Stimulated activated CD8-positive, alpha-beta memory T cell treated with anti-CD3 and anti-CD28 coated beads, Interleukin-7, amount 100 ng/mL, for 4 hours (primary cell): ENCODE measurements around the gene EIF2S2.

Source experiments
- DNase-seq, 2 donors: peaks; one replicate each; pipeline ENCODE4 v3.0.0-alpha.2; 2020; ENCODE audit warnings: low read depth in 2 of 2

The EIF2S2 gene

DNA sequence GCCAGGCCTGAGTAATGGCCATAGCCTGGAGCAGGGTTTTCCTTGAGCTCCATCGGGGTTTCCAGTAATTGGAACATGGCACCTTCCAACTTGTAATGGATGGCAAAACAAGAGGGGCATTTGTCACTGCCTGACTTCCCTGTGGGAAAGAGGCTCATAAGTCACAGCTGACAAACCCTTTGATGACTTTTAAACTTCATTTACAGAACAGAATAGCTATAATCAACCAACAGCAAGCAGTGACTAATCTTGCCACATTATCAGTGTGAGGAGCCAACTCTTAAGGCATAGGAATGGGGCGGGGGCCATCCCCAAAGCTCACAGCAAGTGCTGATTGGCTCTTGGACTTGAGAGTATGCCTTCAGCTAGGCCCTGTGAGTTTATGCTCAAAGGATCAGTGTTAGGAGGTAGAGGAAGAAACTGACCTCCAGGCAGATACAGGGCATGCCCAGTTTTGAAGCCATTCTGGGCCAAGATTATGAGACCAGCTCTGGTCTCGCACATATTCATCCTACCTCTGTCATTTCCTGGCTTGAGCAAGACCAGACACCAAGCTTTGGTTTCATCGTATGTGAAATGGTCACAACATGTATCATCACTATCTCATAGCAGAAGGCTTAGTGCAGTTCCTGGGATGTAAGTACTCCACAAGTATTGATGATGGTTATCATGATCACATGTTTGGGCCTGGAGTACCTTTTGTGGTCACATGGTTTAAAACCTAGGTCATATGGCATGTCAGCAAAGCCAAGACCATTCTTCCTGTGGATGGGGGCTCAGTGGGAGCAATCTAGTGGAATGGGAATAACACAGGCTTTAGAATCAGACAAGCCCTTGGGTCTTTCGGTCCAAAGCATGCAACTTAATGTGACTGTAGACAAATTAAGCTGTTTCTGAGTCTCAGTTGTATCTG lies 49.2 kb downstream of the EIF2S2 start:
- no peak for DNase-seq

DNA sequence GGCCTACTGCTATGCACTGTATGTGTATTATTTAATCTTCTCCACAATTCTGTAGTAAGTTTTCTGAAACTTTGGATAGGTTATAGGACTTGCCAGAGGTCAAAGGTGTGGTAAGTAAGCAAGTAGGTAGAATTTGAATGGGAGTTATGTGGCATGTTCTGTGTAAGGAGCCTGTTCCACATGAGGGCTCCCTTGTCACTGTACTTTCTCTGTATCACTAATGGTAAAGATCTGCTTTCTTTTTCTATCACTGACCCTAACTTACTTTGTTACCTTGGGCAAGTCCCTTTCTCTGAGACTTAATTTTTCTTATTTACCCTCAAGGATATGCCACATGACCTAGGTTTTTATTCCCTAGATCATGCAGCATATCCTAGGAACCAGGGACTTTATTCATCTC lies 50.3 kb downstream of the EIF2S2 start:
- DNase-seq = no peak

DNA sequence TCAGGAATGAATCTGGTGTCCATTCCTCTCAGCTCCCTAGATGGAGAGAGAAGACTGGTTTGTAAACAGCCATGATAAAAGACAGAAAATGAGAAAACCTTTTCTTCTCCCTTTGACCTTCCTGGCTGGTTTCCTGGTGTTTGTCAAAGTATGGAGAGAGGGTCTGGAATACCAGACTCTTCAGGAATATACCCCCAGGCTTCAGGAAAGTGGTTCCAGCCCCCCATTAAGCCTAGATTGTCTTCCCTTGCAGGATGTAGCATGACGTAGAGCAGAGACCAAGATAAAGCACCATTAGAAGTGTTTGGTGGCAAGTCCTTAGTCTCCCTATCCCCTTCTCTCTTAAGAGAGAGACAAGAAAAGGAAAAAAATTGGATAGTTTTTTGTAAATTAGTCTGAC lies 51.1 kb downstream of the EIF2S2 start:
- no peak for DNase-seq

DNA sequence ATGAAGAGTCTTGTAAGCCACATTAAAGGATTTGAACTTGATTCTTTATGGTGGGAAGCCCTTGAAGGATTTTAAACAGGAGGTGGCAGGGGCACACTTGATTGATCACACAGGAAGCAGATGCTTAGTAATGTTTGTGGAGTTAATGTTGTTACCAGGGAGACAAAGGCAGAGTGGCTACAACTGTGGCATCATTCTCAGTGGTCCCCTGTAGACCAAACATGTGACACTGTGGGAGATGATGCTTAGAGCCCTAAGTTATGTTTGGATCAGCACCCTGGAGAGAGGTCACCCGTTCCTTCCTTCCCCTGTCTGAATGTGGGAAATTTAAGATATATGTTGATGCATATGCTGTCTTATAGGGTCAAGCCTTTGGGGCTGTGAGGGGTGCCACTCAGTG lies 53.2 kb downstream of the EIF2S2 start:
- no peak for DNase-seq

DNA sequence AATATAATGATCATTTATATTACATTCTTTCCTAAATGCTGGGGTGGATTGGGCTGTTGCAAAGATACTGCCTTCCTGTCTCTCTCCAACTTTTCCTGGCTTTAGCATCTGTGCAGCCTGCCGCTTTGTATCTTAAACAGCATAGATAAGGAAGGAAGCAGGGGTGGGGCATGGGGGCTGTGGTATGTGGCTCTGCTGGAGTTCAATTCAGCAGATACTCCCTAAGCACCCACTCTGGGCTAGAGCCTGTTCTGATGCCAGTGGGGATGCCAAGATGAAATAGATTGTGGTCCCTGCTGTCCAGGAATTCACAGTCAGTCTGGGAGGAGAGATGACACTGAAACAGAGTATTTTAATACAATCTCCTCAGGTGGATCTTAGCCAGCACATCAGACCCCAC lies 56.8 kb downstream of the EIF2S2 start:
- no peak for DNase-seq

DNA sequence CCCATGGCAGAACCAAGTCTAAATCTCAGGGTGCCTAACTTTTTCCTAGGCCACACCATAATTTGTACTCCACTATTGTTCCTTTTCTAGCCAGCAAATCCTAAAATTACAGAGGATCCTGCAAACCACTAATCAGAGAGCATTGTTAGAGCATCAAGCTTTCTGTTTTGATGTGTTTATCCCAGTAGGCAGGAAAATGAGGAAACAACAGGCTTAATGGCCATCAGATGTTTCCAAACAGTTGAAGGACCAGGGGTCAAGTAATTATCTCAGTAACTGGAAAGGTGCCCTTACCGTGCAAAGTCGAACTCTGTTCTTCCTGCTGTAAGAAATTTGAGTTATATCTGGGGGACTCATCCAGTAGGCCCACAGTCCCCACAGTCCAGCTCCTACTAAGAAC lies 59.6 kb downstream of the EIF2S2 start:
- no peak for DNase-seq

DNA sequence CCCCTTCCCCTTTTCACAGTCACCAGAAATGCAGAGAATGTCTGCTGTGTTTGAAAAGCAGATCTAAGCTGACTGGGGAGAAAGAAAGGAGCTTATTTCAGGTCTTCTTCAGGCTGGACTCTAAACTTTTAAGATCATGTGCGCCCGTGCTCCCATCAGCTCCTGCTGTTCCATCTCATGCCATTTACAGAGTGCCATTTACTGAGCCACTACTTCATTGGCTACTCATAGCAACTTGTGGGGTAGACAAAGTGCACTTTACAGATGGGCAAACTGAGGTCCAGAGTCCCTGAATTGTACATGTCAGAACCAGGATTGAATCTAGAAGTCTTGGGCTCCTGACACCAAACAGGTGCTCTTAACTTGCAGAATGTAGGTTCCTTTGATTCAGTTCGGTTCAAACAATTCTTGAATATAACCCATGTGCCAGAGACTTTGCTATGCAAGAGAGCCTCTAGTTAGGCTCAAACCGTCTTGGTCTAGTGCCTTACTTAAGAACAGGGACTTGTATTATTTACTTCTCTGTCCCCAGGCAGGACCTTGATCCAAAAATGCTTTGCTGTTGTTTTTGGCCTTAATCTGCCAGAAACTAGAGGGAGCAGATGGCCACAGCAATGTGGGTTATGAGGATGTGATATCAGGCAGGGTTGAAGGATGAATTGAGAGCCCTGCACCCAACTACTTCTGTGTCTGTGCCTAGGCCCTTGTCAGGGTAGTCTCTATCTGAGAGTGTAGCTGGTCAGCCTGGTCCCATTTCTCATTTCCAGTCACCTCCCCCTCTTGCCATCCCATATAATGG lies 61.9 kb downstream of the EIF2S2 start:
- DNase-seq = no peak

DNA sequence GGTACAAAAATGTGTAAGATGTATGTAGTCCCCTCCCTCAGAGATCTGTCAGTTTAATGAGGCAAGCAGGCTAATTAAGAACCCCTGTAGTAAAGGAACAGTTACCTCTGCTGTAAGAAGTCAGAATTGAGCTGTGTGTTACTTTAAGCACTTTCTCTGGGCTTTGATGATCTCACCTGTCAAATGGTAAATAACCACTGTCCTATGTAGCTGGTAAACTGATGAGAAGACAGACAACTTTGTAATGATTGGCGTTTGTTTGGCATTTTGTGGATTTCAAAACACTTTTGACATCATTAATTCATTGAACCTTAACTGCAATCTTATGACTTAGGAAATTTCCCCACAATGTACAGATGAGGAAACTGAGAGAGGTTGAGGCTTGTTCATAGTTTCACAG lies 62.7 kb downstream of the EIF2S2 start:
- no peak for DNase-seq

DNA sequence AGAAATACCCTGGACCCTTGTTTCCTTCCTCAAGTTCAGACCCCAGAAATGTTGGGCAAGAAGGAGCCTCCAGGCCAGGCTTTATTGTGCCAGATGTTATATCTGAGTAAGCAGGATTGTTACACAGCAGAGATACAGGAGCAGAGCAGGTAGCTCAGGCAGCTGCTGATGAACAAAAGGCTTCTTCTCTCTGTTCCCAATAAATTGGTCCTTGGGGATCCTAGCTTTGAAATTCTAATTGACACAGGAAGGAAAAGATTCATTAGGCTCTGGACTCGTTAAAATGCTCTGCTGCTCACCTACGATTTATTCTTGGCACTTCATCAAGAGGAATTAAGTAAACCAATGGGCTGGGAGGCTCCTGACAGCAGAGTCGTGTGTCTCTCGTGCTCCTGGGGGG lies 64.1 kb downstream of the EIF2S2 start:
- DNase-seq = no peak

DNA sequence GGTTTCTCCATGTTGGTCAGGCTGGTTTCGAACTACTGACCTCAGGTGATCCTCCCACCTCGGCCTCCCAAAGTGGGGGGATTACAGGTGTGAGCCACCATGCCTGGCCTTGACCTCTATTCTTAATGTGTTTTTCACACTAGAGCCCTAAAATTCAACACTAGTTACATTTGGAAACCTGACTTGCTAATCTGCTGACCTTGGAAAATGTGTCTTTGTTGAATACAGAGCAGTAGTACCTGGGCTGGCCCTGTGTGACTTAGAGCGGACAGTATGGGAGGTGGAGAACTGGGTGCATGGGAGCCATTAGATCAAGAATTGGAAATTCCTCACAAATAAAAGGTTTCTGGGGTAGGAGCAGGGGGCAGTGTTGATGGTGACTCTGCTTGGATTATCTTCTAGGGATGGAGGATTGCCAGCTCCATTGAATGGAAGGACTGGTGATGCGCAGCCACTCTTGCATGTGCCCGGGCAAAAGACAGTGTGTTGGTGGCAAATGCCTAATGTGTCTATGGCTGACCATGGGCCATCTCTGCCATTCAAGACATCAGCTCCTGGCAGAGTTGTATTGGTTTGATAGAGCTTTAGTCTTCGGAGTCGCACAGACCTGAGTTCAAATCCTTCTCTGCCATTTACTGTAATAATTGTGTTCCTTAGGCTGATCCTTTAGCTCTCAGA lies 64.9 kb downstream of the EIF2S2 start:
- no peak for DNase-seq

DNA sequence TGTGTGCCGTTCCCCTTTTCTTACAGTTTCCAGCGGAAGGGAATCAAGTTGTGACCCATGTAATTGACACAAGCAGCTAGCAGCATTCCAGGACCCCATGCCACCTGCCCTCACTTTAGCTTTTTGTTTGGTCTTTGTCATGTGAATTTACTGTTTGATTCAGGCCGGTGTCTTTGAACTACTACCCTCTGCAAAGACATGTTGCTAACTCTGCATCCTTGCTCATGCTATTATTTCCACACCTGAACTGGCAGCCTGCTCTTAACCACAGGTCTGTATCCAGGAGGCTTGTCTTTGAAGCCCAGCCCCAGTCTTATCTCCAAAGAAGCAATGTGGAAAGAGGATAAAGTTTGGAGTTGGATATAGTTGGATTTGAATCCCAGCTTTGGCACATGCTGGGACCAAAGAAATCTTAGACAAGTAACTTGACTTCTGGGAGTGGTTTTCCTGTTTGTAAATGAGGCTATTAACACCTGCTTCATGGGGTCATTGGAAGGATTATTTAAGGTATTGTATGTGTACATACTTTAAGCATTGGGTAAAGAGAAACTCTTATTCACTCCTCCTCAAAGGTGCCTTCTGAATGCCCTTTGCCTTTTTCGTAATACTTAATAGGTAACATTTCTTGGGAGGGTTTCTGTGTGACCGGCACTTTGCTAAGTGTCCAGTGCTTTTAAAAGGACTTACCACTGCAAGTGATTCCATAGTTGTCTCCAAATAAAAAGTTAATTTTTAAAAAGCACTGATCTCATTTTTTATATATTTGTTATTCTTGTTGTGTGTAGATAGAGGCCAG lies 65.9 kb downstream of the EIF2S2 start:
- no peak for DNase-seq

DNA sequence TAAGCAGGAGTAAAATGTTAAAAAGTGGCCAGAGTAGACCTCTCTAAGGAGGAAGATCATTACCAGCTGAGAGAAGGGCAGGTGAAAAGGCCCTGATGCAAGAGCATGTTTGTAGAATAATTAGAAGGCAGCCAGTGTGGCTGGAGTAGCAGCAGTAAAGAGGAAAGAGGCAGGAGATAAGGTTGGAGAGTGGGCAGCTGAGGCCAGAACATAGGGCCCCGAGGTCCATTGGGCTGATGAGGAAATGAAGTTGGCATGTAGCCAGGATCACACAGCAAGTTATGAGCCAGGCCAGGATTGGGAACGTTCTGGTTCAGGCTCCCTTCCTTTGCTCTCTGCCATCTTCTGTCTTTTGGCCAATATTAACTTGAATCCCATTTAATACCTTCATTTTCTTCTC lies 66.7 kb downstream of the EIF2S2 start:
- DNase-seq = no peak

DNA sequence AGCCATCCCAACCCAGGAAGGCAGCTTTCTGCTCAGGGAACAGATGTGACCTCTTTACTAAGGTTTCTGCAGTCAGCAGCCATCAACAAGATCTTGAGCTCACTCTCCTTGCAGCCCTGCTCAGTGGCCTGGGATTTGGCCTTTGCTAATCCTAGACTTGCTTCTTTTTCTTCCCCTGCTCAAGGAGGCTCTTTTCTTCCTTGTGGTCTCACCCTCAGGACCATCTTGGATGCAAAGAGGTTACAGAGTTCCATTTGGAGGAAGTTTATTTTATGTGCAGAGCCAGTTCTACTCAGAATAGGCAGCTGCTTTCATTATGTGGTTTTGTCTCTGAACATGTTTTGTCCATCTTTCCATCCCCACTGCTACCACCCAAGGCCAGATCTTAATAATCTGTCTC lies 69.0 kb downstream of the EIF2S2 start:
- no peak for DNase-seq

DNA sequence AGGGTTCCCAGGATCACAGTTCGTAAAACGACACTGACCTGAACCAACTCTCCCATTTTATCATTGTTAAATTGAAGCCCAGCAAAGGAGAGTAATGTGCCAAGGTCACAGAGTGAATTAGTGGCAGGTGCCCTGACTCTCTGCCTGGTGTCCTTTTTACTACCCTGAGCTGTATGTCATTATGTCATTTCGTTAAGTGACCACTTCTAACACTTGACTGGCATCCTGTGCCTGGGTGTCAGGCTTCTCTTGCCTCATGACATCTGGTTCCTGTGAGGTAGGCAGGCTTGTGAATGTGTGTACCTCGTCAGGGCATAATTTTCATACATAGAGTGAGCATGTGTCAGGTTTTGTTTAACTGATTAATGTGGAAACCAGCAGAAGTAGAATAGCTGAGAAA lies 69.8 kb downstream of the EIF2S2 start:
- DNase-seq = no peak

DNA sequence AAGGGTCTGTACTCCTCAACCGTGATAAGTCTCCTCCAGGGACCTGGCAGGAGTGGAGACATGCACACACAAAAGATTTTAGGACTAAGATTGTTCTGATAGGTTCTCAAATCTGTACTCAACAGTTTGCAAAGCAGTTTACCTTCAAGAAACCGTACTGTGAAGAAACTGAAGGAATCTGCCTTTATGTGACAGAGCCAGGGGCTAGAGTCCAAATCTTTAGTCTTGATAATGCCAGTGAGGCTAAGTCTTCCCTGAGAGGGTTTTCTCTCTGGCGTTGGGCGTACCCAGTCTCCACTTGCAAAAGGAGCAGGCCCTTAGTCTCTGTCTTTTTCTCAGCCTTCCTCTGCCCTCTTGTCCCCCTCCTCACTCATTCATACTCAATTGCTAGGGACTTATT lies 70.8 kb downstream of the EIF2S2 start:
- no peak for DNase-seq

DNA sequence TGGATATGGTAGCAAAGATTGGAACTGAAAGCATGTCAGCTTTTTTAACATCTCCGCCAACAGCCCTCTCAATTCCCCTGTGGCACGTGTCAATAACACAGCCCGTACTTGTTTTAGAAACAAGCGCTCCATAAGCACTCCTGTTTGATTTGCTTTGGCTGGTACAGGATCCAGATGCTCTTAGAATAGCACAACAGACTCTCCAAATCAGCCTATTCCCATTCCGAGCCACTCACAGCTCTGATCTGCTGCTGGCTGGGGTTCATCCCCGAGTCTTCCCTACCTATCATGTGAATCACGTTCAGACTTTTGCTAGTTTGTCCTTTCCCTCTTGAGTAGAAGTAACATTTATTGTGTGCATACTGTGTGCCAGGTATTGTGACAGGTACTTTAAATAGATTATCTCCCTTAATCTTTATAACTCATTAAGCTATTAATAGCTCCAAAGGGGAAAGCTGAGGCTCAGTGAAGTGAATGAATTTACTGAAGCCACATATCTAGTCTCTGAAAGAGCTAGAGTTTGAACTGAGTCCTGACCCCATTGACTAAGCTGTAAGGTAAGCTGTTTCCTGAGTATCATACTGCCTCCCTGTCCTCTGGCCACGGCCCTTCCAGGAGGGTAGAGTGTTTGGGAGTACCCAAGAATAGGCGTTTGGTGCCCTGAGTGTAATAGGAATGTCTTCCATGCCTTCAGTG lies 71.6 kb downstream of the EIF2S2 start:
- no peak for DNase-seq
